Upper lobe of right lung (tissue), 1 donor: Measurements from ENCODE around the gene ABLIM2. TPM values are rescaled to one million over a fixed set of nuclear protein-coding genes. Genes with fewer than 3 reads are reported as not detected.

Experiments
- ATAC-seq: fragments of 200-7000 bp; cut with Tn5 transposase; one replicate; pipeline ENCODE4 v1.9.1; 2020; ENCODE audit warnings: mild to moderate bottlenecking, moderate library complexity
- DNase-seq: peaks from one replicate; pipeline ENCODE4 v3.0.0-alpha.2; 2020
- H3K27ac ChIP-seq: fragments of 200-600 bp; one replicate; pipeline ENCODE4 v1.8.0; 2022
- H3K27me3 ChIP-seq: fragments of 200-600 bp; one replicate; pipeline ENCODE4 v1.8.0; 2022; ENCODE audit warnings: mild to moderate bottlenecking
- H3K36me3 ChIP-seq: fragments of 200-600 bp; one replicate; pipeline ENCODE4 v1.8.0; 2022
- H3K4me1 ChIP-seq: fragments of 200-600 bp; one replicate; pipeline ENCODE4 v1.8.0; 2022
- H3K4me3 ChIP-seq: fragments of 200-600 bp; one replicate; pipeline ENCODE4 v1.8.0; 2022; ENCODE audit warnings: mild to moderate bottlenecking
- H3K9me3 ChIP-seq: fragments of 200-600 bp; one replicate; pipeline ENCODE4 v1.8.0; 2022
- intact Hi-C: fragments of 100-400 bp; cut with DNase I; formaldehyde crosslinking; loops from one replicate; pipeline ENCODE4 v1.11.0; 2022
- total RNA-seq: library from RNA; stranded (reverse); fragmentation: NEBNext Ultra II Directional; extraction: Animal tissue kit (Norgen Biotek cat#: 25700); gene quantifications from one replicate; pipeline ENCODE4 v1.2.1, GENCODE V29; 2021
- TF ChIP-seq, protein P1 (sequence below): fragments of 200-600 bp; IDR thresholded peaks from one replicate; pipeline ENCODE4 v1.8.0; 2022; ENCODE audit warnings: antibody characterized with exemption
- donor health status: DM: no; HTN: yes; CAD: no; lungs with severe emphysema.

The ABLIM2 gene
- total RNA-seq, 1 donor from 2014 or later: 12.7 TPM

DNA sequence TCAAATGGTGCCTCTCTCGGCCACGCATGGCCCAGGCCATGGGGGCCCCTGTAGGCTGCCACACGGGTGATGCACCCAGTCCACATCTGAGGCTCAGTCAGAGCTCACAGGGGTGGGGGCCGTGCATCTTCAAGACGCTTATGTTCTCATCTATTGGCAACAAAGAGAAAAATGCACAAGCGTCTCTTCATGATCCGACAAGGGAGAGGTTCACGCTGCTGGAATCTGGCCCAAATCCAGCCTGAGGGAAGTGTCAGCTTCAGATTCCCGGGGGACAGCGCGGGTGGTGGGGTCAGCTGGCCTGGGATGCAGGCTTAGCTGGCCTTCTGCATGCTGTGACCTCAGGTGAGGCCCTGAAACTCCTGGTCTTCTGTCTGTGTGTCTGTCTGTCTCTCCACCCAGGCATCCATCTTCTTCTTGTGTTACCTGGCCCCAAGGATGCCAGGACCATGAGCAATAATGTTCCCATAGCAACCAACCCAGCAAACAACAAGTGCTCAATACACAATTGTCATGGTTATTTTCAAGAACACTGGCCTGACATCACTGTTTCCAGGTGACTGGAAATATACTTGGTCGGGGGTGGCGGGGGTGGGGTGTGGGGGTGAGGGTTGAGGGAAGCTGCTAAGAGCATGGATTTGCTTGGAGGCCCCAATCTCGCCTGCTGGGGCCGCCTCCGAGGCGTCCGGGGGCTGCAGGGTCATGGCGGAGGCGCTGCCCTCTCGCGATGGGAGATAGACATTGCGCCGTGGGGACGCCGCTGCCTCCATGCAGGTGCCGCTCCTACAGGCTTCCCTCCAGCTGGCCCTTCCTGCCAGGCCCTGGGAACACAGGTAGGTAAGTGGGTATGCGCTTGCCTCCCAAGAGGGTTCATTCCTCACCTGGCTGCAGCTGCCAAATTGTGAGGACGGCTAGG, 48.3 kb downstream of the ABLIM2 start:
- no peak for DNase-seq
- TF ChIP-seq, protein P1, sequence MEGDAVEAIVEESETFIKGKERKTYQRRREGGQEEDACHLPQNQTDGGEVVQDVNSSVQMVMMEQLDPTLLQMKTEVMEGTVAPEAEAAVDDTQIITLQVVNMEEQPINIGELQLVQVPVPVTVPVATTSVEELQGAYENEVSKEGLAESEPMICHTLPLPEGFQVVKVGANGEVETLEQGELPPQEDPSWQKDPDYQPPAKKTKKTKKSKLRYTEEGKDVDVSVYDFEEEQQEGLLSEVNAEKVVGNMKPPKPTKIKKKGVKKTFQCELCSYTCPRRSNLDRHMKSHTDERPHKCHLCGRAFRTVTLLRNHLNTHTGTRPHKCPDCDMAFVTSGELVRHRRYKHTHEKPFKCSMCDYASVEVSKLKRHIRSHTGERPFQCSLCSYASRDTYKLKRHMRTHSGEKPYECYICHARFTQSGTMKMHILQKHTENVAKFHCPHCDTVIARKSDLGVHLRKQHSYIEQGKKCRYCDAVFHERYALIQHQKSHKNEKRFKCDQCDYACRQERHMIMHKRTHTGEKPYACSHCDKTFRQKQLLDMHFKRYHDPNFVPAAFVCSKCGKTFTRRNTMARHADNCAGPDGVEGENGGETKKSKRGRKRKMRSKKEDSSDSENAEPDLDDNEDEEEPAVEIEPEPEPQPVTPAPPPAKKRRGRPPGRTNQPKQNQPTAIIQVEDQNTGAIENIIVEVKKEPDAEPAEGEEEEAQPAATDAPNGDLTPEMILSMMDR: peak; percentile 13

DNA sequence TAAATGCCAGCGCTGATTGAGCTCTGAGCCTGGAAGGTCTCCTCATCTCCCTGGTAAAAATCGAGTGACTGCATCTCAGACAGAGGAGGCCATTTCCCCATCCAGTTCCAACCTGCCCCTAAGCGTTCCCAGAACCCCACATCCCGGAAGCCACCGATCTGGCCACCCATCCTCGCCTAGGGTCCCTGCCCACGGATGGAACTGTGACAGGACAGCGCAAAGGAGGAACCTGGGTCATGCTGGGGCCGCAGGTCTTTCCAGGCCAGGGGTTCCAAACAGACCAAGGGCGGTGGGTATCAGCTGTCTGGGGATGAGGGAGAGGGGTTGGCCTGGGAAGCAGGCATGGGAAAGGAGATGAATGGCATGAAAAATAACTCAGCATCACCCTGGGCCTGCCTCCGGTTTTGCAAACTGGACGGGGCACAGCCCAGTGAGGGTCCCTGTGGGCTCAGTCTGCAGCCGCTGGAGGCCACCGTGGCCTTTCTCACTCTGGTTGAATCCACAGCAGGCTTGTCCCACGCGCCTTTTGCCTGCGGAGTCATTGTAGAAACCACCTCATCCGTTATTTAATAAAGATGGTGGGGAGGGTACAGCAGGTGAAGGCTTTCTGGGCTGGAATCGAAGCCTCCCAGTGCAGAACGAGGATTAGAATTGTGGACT, 49.1 kb downstream of the ABLIM2 start:
- H3K4me1 ChIP-seq: no peaks in the 10 kb centered on the region
- no peak overlapping the region for H3K27ac ChIP-seq
- no peaks in the 10 kb centered on the region for H3K9me3 ChIP-seq
- DNase-seq: no peak
- H3K4me3 ChIP-seq: no peak overlapping the region
- TF ChIP-seq, protein P1: no peak
- no peak for ATAC-seq
- no peaks in the 10 kb centered on the region for H3K27me3 ChIP-seq
- H3K36me3 ChIP-seq: no peaks in the 10 kb centered on the region
- intact Hi-C loops: no loop called here

More for the DNA sequence above, 48.3 kb downstream of the ABLIM2 start:
- Histone ChIP-seq H3K27ac (no peak overlapping the region), H3K4me3 (no peak overlapping the region), H3K4me1 (no peaks in the 10 kb centered on the region), H3K27me3 (no peaks in the 10 kb centered on the region), H3K36me3 (no peaks in the 10 kb centered on the region), H3K9me3 (no peaks in the 10 kb centered on the region)
- ATAC-seq: no peak
- intact Hi-C loops: no loop called here

DNA sequence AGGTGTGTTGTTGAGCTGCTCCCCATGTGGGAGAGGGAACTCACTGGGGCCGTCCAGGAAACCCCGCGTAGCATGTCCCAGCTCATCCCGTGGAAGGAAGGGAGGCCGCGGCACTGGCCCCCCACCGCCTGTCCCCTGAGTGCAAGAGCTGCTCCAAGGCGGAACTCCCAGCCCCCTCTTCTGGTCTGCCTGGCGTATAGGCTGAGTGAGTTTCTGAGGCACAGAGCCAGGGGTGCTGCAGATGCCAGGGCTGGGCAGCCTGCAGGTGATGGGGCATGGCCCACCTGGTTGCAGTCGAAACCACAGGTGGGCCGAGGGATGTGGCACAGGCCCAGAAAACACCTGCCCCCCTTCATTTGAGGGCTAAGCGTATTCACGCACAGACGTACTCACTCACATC, 49.6 kb downstream of the ABLIM2 start:
- H3K36me3 ChIP-seq: no peaks in the 10 kb centered on the region
- no peak overlapping the region for H3K4me3 ChIP-seq
- no peak overlapping the region for H3K27ac ChIP-seq
- DNase-seq (no peak), ATAC-seq (no peak)
- H3K27me3 ChIP-seq: no peaks in the 10 kb centered on the region
- H3K4me1 ChIP-seq: no peaks in the 10 kb centered on the region
- intact Hi-C loops: no loop called here
- no peaks in the 10 kb centered on the region for H3K9me3 ChIP-seq
- TF ChIP-seq, protein P1: no peak

DNA sequence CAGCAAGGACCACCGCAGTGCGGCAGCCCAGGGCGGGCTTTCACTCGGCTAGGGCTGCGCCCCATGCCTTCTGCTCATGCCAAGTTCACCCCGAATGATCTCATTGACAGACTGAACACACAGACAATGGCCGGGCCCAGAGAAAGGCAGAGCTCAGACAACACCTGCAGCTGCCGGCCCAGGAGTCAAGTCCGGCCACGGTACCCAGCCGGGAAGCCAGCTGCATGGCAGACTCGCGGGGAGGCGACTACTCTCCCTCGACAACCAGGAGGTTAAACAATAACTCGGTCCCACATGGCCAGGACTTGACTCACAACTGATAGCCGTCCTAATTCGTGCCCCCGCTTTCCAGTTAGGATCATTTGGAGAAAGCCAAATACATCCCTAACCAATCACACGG, 50.4 kb downstream of the ABLIM2 start:
- H3K36me3 ChIP-seq: no peaks in the 10 kb centered on the region
- no peak overlapping the region for H3K4me3 ChIP-seq
- no peaks in the 10 kb centered on the region for H3K9me3 ChIP-seq
- intact Hi-C loops: no loop called here
- TF ChIP-seq, protein P1: no peak
- no peak for DNase-seq
- no peak overlapping the region for H3K27ac ChIP-seq
- no peaks in the 10 kb centered on the region for H3K27me3 ChIP-seq
- H3K4me1 ChIP-seq: no peaks in the 10 kb centered on the region
- ATAC-seq: no peak

DNA sequence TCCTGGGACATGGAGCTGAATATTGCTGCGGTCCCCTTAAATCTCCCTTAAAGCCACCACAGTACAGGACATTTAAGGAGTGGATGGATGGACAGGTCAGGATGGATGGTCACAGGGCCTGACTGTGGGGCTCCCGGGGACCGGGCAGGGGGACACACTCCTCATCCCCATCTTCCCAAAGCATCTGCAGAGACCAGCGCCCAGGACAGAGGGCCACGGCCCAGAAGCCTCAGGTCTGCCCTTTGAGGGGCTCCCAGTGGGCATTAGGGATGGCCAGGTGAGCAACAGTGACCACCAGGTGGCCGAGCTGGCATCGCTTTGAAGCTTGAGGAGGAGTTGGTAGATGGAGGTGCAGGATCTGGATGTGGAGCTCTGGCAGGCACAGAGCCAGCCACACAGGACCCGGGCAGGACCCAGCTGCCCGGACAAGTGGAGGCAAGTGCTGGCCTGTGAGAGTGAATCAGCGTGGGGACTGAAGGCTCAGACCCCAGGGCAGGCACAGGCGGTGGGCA, 51.4 kb downstream of the ABLIM2 start:
- no peaks in the 10 kb centered on the region for H3K4me1 ChIP-seq
- ATAC-seq (no peak), DNase-seq (no peak)
- H3K4me3 ChIP-seq: no peak overlapping the region
- H3K27ac ChIP-seq: no peak overlapping the region
- H3K9me3 ChIP-seq: no peaks in the 10 kb centered on the region
- TF ChIP-seq, protein P1: no peak
- intact Hi-C loops: no loop called here
- no peaks in the 10 kb centered on the region for H3K27me3 ChIP-seq
- no peaks in the 10 kb centered on the region for H3K36me3 ChIP-seq
